ENCODE measurements around the gene RASD2.

DNA sequence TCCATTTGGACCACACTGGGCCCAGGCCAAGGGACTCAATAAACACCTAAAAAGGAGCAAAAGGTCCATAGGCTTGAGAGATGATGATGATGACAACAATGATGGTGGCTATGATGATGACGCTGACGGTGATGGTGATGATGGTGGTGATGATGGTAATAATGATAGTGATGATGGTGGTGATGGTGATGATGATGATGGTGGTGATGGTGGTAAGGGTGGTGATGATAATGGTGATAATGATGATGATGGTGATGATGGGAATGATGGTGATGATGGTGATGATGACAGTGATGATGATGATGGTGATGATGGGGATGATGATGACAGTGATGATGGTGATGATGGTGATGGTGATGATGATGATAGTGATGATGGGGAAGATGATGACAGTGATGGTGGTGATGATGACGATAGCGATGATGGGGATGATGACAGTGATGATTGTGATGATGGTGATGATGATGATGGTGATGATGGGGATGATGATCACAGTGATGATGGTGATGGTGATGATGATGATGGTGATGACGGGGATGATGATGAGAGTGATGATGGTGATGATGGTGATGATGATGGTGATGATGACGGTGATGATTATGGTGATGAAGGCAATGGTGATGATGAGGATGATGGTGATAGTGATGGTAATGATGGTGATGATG, 7.1 kb upstream of the RASD2 start:
- TF ChIP-seq POLR2A (IDR thresholded peaks at IDR 0.05; ENCODE audit: low read depth, low read length) (no peak), POLR2AphosphoS5 (IDR thresholded peaks at IDR 0.05; ENCODE audit: low read depth, low read length) (no peak), TAF1 (IDR thresholded peaks at IDR 0.05; ENCODE audit: borderline replicate concordance, low read depth, low read length) (no peak)
